ENCODE measurements around the gene PLEKHG4B.

- no peak for TF ChIP-seq BACH1 (IDR thresholded peaks at IDR 0.05; ENCODE audit: low read length)
- TF ChIP-seq EP300 (IDR thresholded peaks at IDR 0.05; ENCODE audit: borderline replicate concordance in 1 of 2, low read depth in 2 of 2, low read length in 2 of 2): no peak
- TF ChIP-seq POLR2A (IDR thresholded peaks at IDR 0.05; ENCODE audit: control extremely low read depth in 1 of 2, low read depth in 2 of 2, low read length in 2 of 2): no peak
- TF ChIP-seq, protein P1, sequence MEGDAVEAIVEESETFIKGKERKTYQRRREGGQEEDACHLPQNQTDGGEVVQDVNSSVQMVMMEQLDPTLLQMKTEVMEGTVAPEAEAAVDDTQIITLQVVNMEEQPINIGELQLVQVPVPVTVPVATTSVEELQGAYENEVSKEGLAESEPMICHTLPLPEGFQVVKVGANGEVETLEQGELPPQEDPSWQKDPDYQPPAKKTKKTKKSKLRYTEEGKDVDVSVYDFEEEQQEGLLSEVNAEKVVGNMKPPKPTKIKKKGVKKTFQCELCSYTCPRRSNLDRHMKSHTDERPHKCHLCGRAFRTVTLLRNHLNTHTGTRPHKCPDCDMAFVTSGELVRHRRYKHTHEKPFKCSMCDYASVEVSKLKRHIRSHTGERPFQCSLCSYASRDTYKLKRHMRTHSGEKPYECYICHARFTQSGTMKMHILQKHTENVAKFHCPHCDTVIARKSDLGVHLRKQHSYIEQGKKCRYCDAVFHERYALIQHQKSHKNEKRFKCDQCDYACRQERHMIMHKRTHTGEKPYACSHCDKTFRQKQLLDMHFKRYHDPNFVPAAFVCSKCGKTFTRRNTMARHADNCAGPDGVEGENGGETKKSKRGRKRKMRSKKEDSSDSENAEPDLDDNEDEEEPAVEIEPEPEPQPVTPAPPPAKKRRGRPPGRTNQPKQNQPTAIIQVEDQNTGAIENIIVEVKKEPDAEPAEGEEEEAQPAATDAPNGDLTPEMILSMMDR (IDR thresholded peaks at IDR 0.05; ENCODE audit: control extremely low read depth in 1 of 3, insufficient read depth in 1 of 3, low read depth in 1 of 3, low read length in 3 of 3): no peak
- TF ChIP-seq CBX5 (IDR thresholded peaks at IDR 0.05; ENCODE audit: low read depth, low read length): no peak
- no peak for TF ChIP-seq HDAC6 (IDR thresholded peaks at IDR 0.05; ENCODE audit: low read depth, low read length)
- TF ChIP-seq CHD1 (IDR thresholded peaks at IDR 0.05; ENCODE audit: low read depth, low read length): no peak
- no peak for TF ChIP-seq CHD2 (IDR thresholded peaks at IDR 0.05; ENCODE audit: low read length)
- no peak for TF ChIP-seq EZH2 (IDR thresholded peaks at IDR 0.05; ENCODE audit: low read depth, low read length, severe bottlenecking)
- TF ChIP-seq RAD21 (IDR thresholded peaks at IDR 0.05 in 1 of 2, conservative IDR thresholded peaks at IDR 0.05 in 1 of 2; ENCODE audit: low read depth in 2 of 2, low read length in 2 of 2): no peak
- TF ChIP-seq MAX (IDR thresholded peaks at IDR 0.05): no peak
- no peak for TF ChIP-seq POLR2AphosphoS5 (IDR thresholded peaks at IDR 0.05; ENCODE audit: low read depth, low read length)
- no peak for TF ChIP-seq NANOG (IDR thresholded peaks at IDR 0.05; ENCODE audit: insufficient read depth, low read depth, low read length, poor library complexity, severe bottlenecking)
Measured at GRCh38 chr5:192970-193831, 101.2 kb downstream of the PLEKHG4B start.
